HG02973 (cell line): Measurements from ENCODE around the gene CYFIP1.

Experiments used
- ATAC-seq: cut with Tn5 transposase; IDR thresholded peaks from one replicate; pipeline ENCODE4 v1.9.1; 2021; ENCODE audit warnings: moderate library complexity; ENCODE audit not compliant: unreplicated experiment

CYFIP1 gene

DNA sequence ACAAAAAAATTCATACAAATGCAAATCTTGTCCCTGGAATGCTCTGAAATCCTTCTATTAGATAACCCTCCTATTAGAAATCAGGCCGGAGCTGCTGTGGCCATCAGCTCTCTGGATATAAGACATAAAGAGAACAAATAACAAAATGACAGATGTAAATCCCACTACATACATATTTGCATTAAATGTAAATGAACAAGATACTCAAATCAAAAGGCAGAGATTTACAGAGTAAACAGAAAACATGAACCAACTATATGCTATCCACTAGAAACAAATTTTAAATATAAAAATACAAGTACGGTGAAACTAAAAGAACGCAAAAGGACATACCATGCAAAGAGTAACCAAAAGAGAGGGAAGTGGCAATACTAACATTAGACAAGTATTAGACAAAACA lies 10.7 kb downstream of the CYFIP1 start:
- no peak for ATAC-seq

- no peak for ATAC-seq
These were observed 11.8 kb downstream of the CYFIP1 start for GRCh38 chr15:22968366-22968765.

- no peak for ATAC-seq
These were observed 12.9 kb downstream of the CYFIP1 start for GRCh38 chr15:22967084-22967770.

GRCh38 chr15:22966321-22967083 lies 13.7 kb downstream of the CYFIP1 start:
- no peak for ATAC-seq

GRCh38 chr15:22963641-22964040 lies 16.5 kb downstream of the CYFIP1 start:
- ATAC-seq: no peak

DNA sequence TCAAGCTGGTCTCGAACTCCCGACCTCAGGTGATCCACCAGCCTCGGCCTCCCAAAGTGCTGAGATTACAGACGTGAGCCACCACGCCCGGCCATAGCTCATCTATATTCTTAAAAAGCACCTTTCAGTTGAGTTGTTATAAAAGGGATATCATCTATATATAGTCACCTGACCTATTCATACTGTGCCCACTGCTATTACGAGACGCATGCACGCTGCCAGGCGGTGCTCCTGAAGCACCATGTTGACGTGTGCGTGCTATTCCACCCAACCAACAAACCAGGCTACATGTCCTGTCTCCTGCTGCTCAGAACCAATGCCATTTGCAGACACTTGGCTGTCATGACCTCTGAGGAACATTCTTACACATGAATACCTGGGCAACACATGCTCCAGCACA lies 17.6 kb downstream of the CYFIP1 start:
- no peak for ATAC-seq

DNA sequence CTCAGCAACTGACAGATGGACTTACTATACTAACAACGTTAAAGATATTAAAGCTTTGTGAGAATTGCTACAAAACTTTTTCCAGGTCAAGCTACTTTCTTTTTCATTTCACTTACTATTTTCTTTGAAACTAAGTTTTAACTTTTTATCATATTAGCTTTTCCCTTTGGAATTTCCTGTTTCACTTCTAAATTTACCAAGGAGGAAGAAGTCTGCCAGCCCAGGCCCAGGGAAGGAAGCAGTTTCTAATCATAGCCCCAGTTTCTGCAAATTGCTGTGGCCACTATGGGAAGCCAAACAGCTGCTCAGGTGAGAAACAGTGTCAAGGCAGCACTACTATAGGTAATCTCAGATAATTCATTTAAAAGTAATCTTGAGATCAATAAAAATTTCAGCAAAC lies 18.4 kb downstream of the CYFIP1 start:
- no peak for ATAC-seq

DNA sequence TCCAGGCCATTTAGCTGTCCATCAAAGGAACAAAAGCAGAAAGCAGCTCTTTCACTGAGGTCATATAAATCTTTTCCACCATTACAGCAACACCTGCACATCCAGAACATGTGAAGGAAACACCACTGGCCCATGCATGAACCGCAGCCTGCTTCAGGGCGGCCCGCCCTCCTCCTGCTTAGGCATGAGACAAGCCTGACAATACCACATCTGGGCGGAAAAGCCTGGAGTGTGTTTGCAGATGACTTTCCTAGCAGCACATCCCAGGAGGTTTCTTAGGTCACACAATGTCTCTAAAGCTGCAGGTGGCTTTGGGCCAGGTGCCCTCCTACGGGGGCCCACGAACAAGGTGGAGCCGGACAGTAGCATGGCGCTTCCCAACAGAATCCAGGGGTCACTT lies 19.6 kb downstream of the CYFIP1 start:
- ATAC-seq: no peak

DNA sequence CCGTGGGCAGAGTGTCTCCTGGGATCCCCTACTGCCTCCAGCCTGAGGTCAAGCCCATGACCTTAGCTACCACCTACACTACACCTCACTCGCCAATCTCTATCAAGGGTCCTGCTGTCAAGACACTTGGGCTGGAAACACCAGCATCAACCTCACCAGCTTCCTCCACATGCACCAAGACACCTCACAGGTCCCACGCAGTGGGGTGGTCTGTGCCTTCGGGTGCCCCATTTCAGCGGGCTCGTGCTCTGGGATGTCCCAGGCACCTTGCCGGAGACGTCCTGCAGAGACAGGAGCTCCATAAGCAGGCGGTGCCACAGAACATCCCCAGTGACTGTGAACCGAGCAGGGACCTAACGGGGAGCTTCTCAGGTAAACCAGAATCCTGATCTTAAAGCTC lies 20.0 kb downstream of the CYFIP1 start:
- ATAC-seq: no peak

- no peak for ATAC-seq
These were observed 20.7 kb downstream of the CYFIP1 start for GRCh38 chr15:22959321-22960101.

GRCh38 chr15:22958487-22959280 lies 21.5 kb downstream of the CYFIP1 start:
- no peak for ATAC-seq

- ATAC-seq: no peak
These were observed 23.2 kb downstream of the CYFIP1 start for GRCh38 chr15:22956978-22957260.

- no peak for ATAC-seq
These were observed 23.8 kb downstream of the CYFIP1 start for GRCh38 chr15:22956257-22956977.

DNA sequence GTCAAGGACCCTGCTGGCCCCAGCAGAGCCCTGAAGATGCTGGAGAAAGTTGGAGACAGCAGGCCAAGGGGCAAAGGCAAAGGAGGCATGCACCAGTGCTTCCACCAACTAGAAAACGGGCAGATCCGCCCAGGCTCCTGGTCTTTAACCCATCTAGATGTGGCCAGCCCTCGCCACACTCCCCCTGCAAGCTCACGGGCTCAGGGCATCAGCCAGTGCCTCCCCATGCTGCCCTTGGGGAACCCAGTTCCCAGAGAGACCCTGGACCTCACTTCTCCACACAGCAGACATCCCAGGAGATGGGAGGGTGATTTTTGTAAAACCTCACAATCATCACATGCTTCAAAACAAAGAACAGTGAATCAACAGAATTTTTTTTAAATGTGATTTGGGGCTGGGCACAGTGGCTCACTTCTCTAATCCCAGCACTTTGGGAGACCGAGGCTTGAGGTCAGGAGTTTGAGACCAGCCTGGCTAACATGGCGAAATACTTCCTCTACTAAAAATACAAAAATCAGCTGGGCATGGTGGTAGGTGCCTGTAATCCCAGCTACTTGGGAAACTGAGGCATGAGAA lies 24.5 kb downstream of the CYFIP1 start:
- ATAC-seq: no peak

GRCh38 chr15:22954798-22955543 lies 25.2 kb downstream of the CYFIP1 start:
- ATAC-seq: no peak

DNA sequence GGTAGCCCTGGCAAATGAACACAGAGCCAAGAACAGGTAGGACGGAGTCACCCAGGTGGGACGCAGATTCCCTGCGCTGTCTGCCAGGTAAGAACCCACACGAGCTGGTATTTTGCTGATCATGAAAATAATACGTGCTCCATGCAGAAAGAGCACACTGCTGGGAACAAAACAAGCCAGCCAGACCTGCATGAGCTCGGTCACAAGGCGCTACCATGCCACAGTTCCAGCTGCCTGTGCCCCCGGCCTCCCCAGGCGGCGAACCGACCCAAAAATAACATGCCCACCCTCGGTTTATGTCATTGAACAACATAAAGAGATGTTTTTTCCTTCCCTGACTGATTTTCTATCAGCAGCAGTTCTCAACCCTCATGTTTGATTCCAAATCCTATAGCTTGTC lies 25.8 kb downstream of the CYFIP1 start:
- no peak for ATAC-seq

GRCh38 chr15:22952796-22953579 lies 27.2 kb downstream of the CYFIP1 start:
- ATAC-seq: no peak

GRCh38 chr15:22951381-22952280 lies 28.5 kb downstream of the CYFIP1 start:
- ATAC-seq: no peak
